Measurements from ENCODE around the gene TERF2IP. TPM values are rescaled to one million over a fixed set of nuclear protein-coding genes. Genes with fewer than 3 reads are reported as not detected.
A peak's percentile ranks its signal among the peaks of the same experiment; 100 is the strongest.

The TERF2IP gene
- total RNA-seq, 1 experiment from 2014 or later, result 81.3 TPM

GRCh38 chr16:75640598-75640997, 7.0 kb upstream of the TERF2IP start:
- DNase-seq (ENCODE audit: low spot score), result no peak

GRCh38 chr16:75644240-75645012, 3.1 kb upstream of the TERF2IP start:
- no peak for DNase-seq (ENCODE audit: low spot score)

- peak; percentile 12 for DNase-seq (ENCODE audit: low spot score)
Observed at GRCh38 chr16:75647112-75647491, 471 bp upstream of the TERF2IP start.

- DNase-seq (ENCODE audit: low spot score), result peak; percentile 69
Observed at GRCh38 chr16:75648265-75649076, 898 bp downstream of the TERF2IP start.

DNA sequence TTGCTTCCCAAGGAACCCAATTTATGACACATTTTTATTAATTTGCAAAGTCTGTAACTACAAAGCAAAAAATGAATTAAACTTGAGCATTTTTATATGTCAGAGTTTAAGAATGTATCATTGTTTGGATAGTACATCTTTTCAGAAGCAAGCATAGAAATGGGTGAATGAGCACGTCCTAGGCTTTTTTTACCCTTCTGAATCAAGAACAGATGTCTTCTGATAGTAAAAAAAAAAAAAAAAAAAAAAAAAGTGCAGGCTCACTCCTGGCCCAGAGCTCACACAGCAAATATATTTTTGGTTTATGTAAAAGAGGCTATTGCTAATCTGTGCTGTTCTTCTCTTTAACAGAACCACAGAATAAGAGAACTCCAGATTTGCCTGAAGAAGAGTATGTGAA, 6.3 kb downstream of the TERF2IP start:
- no peak for DNase-seq (ENCODE audit: low spot score)

GRCh38 chr16:75658175-75658574, 10.6 kb downstream of the TERF2IP start:
- DNase-seq (ENCODE audit: low spot score), result no peak

DNA sequence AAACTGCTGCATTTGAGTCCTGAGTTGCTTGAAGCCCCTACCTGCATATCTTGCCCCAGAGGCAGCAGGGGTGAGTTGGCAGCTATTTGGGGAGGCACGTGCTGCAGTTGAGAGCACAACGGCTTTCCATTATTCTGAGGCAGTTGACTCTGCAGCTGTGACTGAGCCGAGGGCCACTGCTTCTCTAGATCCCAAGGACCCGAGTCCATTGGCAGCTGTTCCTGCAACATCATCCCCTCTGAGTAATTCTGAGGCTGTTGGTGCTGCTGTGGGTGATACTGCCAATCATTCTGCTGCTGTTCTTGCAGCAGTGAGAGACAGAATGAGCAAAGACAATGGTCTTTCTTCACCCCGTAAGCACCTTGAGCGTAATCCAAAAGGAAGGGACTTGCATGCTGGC, 12.7 kb downstream of the TERF2IP start:
- no peak for DNase-seq (ENCODE audit: low spot score)

GRCh38 chr16:75660726-75661302, 13.2 kb downstream of the TERF2IP start:
- DNase-seq (ENCODE audit: low spot score), result no peak

- DNase-seq (ENCODE audit: low spot score), result no peak
Observed at GRCh38 chr16:75667503-75667902, 19.9 kb downstream of the TERF2IP start.

DNA sequence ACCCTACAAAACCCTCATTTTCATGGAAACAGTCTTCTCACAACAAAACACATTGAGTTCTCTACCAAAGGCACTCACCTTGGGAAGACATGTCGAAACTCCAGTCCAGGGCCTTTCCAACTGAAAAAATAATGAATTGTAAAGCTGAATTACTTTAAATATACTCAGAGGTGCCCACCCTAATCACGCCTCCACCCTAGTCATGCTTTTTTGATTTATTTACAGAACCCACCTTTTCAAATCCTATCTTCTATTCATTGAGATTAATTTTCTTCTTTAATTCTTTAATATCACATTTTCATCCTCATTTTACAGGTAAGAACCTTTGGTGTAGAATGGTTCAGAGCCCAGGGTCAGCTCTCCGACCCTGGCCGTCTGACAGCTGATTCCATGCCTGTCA, 29.3 kb downstream of the TERF2IP start, which contains the start of gene CPHXL2:
TSS of gene CPHXL2 (minus strand) at position 101 of the 400 bp plus-strand sequence. CDS start at position 91, 10 bp downstream.
- DNase-seq (ENCODE audit: low spot score), result no peak

- DNase-seq (ENCODE audit: low spot score), result no peak
Observed at GRCh38 chr16:75679366-75679765, 31.8 kb downstream of the TERF2IP start.

DNA sequence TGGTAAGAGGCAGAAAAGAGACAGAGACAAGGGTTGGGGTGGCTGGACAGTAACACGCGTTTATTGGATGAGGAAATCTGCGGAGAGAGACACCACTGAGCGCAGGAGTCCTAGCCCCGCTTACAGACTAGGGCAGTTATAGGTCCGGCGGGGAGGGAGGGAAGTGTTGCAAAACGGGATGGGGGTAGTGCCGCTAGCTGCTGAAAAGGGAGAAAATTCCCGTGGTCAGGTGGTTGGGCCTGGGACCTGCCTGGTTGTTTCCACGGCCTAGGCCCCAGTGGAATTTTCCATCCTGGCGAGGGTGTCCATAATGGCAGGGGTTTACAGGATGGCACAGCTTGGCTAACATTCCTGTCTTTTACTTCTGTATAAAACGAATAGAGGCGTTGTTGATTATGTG, 34.7 kb downstream of the TERF2IP start:
- no peak for DNase-seq (ENCODE audit: low spot score)

DNA sequence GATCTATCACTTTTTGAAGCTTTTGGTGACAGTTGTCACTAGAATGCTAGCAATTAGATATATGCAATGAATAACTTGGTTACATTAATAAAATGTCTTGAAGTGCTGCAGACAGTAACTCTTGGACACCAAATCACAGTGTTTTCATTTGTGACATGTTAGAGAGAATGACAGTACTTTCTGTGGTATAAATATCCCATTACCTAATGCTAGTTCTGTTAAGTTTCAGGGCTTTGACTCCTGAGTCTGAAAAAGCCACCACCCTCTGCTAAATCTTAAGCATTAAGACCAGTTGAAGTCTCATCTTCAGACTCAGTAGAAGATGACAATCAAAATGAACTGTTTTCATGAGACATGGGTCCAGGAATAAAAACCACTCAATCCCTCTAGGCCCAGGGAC, 39.8 kb downstream of the TERF2IP start:
- no peak for DNase-seq (ENCODE audit: low spot score)

DNA sequence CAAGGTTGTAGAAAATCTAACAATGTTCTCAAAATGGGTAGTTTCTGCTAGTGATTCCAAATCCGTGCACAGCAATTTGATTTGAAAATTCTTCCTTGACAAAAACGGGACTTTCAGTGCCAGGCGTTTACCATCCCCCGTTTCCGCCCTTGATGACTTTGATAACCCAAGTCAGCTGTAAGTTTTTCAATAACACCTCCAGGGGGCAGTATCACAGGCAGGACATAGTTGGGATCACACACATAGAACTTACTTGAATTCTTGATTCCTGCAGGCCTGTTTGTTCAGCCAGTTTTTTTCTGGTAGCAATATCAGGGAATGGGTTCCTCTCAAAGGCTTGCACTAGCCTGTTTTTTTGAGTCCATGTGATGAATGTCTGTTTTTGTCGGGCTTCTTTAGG, 48.1 kb downstream of the TERF2IP start:
- DNase-seq (ENCODE audit: low spot score), result peak; percentile 7

DNA sequence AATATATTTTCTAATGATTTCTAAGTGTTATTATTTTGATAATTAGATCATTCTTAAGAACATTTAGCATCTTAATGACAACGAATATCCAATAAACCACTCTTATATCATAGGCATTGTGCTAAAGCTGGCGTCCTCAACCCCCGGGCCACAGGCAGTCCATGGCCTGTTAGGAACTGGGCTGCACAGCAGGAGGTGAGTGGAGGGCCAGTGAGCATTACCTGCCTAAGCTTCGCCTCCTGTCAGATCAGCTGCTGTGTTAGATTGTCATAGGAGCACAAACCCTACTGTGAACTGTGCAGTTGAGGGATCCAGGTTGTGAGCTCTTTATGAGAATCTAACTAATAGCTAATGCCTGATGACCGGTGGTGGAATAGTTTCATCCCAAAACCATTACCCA, 50.0 kb downstream of the TERF2IP start:
- no peak for DNase-seq (ENCODE audit: low spot score)

- DNase-seq (ENCODE audit: low spot score), result no peak
Observed at GRCh38 chr16:75701361-75701760, 53.8 kb downstream of the TERF2IP start, which contains the start of gene DUXB. TSS of gene DUXB (minus strand) at chr16:75701461. CDS start at chr16:75701418, 43 bp downstream.

DNA sequence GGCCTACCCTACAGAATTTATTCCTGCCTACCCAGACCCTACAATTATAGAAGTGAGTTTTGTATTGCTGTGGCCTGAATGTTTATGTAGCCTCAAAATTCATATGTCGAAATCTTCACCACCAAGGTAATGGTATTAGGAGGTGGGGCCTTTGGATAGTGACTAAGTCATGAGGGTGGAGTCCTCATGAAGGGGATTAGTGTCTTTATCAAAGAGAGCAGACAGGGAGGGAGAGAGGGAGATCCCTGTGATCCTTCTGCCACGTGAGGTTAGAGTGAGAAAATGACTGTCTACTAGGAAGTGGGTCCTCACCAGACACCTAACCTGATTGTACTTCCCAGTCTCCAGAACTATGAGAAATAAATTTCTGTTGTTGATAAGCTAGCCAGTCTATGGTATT, 54.7 kb downstream of the TERF2IP start:
- no peak for DNase-seq (ENCODE audit: low spot score)

GRCh38 chr16:75703306-75703705, 55.7 kb downstream of the TERF2IP start:
- DNase-seq (ENCODE audit: low spot score), result no peak
